Mesendoderm (in vitro differentiated cells): ENCODE results near the gene JAZF1.

ENCODE experiments used
- DNase-seq: peaks from one replicate; pipeline ENCODE4 v3.0.0; 2013
- H2AK5ac ChIP-seq: 2 replicates; pipeline ENCODE4 v1.6.1; 2013; ENCODE audit warnings: low read length, inconsistent platforms
- H2BK120ac ChIP-seq: 2 replicates; pipeline ENCODE4 v1.6.1; 2013; ENCODE audit warnings: low read depth, mild to moderate bottlenecking, low read length, moderate library complexity, mixed read lengths
- H2BK15ac ChIP-seq: replicated peaks from 2 replicates; pipeline ENCODE4 v1.6.1; 2013; ENCODE audit warnings: low read depth, mild to moderate bottlenecking, moderate library complexity
- H2BK5ac ChIP-seq: 2 replicates; pipeline ENCODE4 v1.6.1; 2013; ENCODE audit warnings: low read length, inconsistent platforms
- H3K18ac ChIP-seq: 2 replicates; pipeline ENCODE4 v1.6.1; 2013; ENCODE audit warnings: mild to moderate bottlenecking, low read length, mixed read lengths
- H3K23ac ChIP-seq: one replicate; pipeline ENCODE4 v1.6.1; 2013; ENCODE audit warnings: low read length
- H3K27ac ChIP-seq: 2 replicates; pipeline ENCODE4 v1.5.1; 2013; ENCODE audit warnings: low read depth, mild to moderate bottlenecking, inconsistent platforms, low read length, moderate library complexity
- H3K27me3 ChIP-seq: 2 replicates; pipeline ENCODE4 v1.6.1; 2013; ENCODE audit warnings: low read length, control low read depth, mild to moderate bottlenecking, inconsistent platforms; ENCODE audit not compliant: insufficient read depth, poor library complexity
- H3K36me3 ChIP-seq: 2 replicates; pipeline ENCODE4 v1.6.1; 2013; ENCODE audit warnings: low read length, inconsistent platforms; ENCODE audit not compliant: control insufficient read depth, insufficient read depth
- H3K4ac ChIP-seq: one replicate; pipeline ENCODE4 v1.6.1; 2013; ENCODE audit warnings: low read depth, mild to moderate bottlenecking, low read length, moderate library complexity
- H3K4me1 ChIP-seq: 2 replicates; pipeline ENCODE4 v1.6.1; 2013; ENCODE audit warnings: low read depth, low read length, inconsistent platforms; ENCODE audit not compliant: control insufficient read depth
- H3K4me2 ChIP-seq: 2 replicates; pipeline ENCODE4 v1.6.1; 2013; ENCODE audit warnings: low read length
- H3K4me3 ChIP-seq: 2 replicates; pipeline ENCODE4 v1.5.1; 2013; ENCODE audit warnings: mild to moderate bottlenecking, low read length
- H3K56ac ChIP-seq: one replicate; pipeline ENCODE4 v1.6.1; 2013; ENCODE audit warnings: low read length
- H3K79me1 ChIP-seq: 2 replicates; pipeline ENCODE4 v1.6.1; 2013; ENCODE audit warnings: low read length, inconsistent platforms
- H3K79me2 ChIP-seq: 2 replicates; pipeline ENCODE4 v1.6.1; 2013; ENCODE audit warnings: mild to moderate bottlenecking, low read length; ENCODE audit not compliant: control insufficient read depth, insufficient read depth
- H3K9ac ChIP-seq: 2 replicates; pipeline ENCODE4 v1.6.1; 2013; ENCODE audit warnings: low read length, inconsistent platforms
- H4K5ac ChIP-seq: one replicate; pipeline ENCODE4 v1.6.1; 2013; ENCODE audit warnings: low read length
- H4K8ac ChIP-seq: one replicate; pipeline ENCODE4 v1.6.1; 2013; ENCODE audit warnings: low read depth, mild to moderate bottlenecking, control low read depth, low read length, moderate library complexity
- WGBS: extraction: QIAGEN DNeasy Blood & Tissue Kit; methylation state at CpG from one replicate; pipeline ENCODE4 v1.1.7; 2013; ENCODE audit warnings: low lambda C conversion rate, missing lambda C conversion rate; ENCODE audit not compliant: insufficient coverage; ENCODE audit errors: extremely low coverage; 5-methylcytosine and 5-hydroxymethylcytosine counted together

The JAZF1 gene

GRCh38 chr7:28191184-28191583, 10.6 kb upstream of the JAZF1 start:
- WGBS, result no CpG with 5 or more reads among the region's 2 CpGs
- no peaks in the 10 kb centered on the region for H3K79me1 ChIP-seq

DNA sequence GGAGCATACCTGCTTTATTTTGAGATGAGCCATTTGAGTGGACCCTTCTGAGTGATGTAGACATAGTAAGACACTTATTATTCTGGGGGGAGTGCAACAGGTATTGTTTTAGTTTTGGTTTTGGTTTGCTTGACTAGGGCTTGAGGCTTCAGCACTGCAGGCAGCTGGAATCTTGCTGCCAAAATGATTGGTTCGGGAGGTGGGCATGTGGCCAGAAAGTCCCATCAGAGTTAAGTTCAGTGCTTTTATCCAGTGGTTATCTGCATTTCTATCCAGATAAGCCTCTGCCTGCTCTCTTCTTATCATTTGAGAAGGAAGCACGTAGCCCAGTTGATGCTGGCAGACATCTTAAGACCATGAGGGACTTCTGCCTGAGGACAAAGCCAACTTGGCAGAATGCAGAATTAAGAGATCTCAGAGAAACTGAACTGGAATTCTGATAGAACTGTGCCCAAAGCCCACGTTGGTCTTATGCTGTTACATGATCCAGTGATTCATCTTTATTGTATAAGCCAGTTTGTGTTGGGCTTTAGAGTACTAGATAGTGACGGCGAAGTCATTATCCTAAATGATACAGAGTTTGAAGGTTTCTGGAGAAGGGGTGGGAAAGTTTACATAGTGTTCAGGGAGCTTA, 9.6 kb upstream of the JAZF1 start:
- H2AK5ac ChIP-seq, result no peak overlapping the region
- H3K23ac ChIP-seq, result no peak overlapping the region
- no peak overlapping the region for H3K9ac ChIP-seq
- H3K4me2 ChIP-seq, result no peak overlapping the region
- DNase-seq, result peak; percentile 79
- no peak overlapping the region for H2BK15ac ChIP-seq
- H2BK5ac ChIP-seq, result no peak overlapping the region
- H4K5ac ChIP-seq, result no peak overlapping the region
- peaks cover 3% of the 10 kb centered on the region for H3K4me1 ChIP-seq
- H3K79me2 ChIP-seq, result no peaks in the 10 kb centered on the region
- no peaks in the 10 kb centered on the region for H3K27me3 ChIP-seq
- H3K4me3 ChIP-seq, result no peak overlapping the region
- no peaks in the 10 kb centered on the region for H3K36me3 ChIP-seq
- no CpG with 5 or more reads among the region's 5 CpGs for WGBS
- no peak overlapping the region for H3K56ac ChIP-seq
- no peaks in the 10 kb centered on the region for H3K79me1 ChIP-seq
- peak overlapping the region; percentile 48 for H3K4ac ChIP-seq
- no peak overlapping the region for H3K18ac ChIP-seq
- H3K27ac ChIP-seq, result no peak overlapping the region
- H4K8ac ChIP-seq, result no peak overlapping the region
- H2BK120ac ChIP-seq, result no peak overlapping the region

More at GRCh38 chr7:28191184-28191583, 10.6 kb upstream of the JAZF1 start:
- Histone ChIP-seq H3K36me3 (no peaks in the 10 kb centered on the region), H3K4me2 (no peak overlapping the region), H3K4me3 (no peak overlapping the region), H2BK120ac (no peak overlapping the region), H3K27me3 (no peaks in the 10 kb centered on the region), H4K5ac (no peak overlapping the region), H3K79me2 (no peaks in the 10 kb centered on the region), H2BK15ac (no peak overlapping the region), H3K4ac (no peak overlapping the region), H3K23ac (no peak overlapping the region), H3K18ac (no peak overlapping the region), H3K9ac (no peak overlapping the region), H3K4me1 (peaks cover 5% of the 10 kb centered on the region), H3K27ac (no peak overlapping the region), H4K8ac (no peak overlapping the region), H2AK5ac (no peak overlapping the region), H3K56ac (no peak overlapping the region), H2BK5ac (no peak overlapping the region)
- DNase-seq, result no peak

- H3K4ac ChIP-seq, result no peak overlapping the region
- H3K27me3 ChIP-seq, result no peaks in the 10 kb centered on the region
- no peaks in the 10 kb centered on the region for H3K79me1 ChIP-seq
- no peaks in the 10 kb centered on the region for H3K36me3 ChIP-seq
- H4K5ac ChIP-seq, result no peak overlapping the region
- no peak overlapping the region for H3K27ac ChIP-seq
- H3K4me1 ChIP-seq, result peaks cover 3% of the 10 kb centered on the region
- H3K4me3 ChIP-seq, result no peak overlapping the region
- no peak overlapping the region for H4K8ac ChIP-seq
- H2BK120ac ChIP-seq, result no peak overlapping the region
- no peak overlapping the region for H2AK5ac ChIP-seq
- no peak overlapping the region for H3K56ac ChIP-seq
- no peak overlapping the region for H3K18ac ChIP-seq
- H3K23ac ChIP-seq, result no peak overlapping the region
- no peak overlapping the region for H3K4me2 ChIP-seq
- no peak overlapping the region for H2BK15ac ChIP-seq
- H2BK5ac ChIP-seq, result no peak overlapping the region
- H3K9ac ChIP-seq, result no peak overlapping the region
- no peak for DNase-seq
- WGBS, result no CpG with 5 or more reads among the region's 7 CpGs
- H3K79me2 ChIP-seq, result no peaks in the 10 kb centered on the region
These were observed 6.4 kb upstream of the JAZF1 start for GRCh38 chr7:28187012-28187411.

DNA sequence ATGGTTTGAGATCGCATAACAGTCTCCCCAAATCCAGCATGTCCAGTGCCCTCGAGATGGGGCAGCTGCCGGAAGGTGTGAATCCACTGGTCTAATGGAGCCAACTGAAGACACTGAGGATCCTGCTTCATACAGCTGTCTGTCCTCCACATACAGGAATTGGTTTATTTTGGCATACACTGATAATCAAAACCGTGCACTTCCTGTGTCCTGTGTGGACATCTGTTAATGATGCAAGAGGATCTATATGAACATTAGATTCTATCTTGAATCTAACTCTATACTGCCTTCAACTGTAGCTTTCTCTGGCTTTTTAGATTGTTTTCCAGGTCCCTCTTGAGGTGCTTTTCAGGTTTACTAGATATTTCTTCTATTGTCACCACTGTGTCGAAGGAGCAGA, 3.0 kb upstream of the JAZF1 start:
- Histone ChIP-seq H3K4me2 (no peak overlapping the region), H2BK120ac (no peak overlapping the region), H3K4ac (no peak overlapping the region), H3K56ac (no peak overlapping the region), H2BK15ac (no peak overlapping the region), H3K18ac (no peak overlapping the region), H2AK5ac (no peak overlapping the region), H3K23ac (no peak overlapping the region), H3K27me3 (no peaks in the 10 kb centered on the region), H3K79me1 (no peaks in the 10 kb centered on the region), H4K5ac (no peak overlapping the region), H3K4me3 (no peak overlapping the region), H2BK5ac (no peak overlapping the region), H3K4me1 (no peaks in the 10 kb centered on the region), H3K27ac (no peak overlapping the region), H3K36me3 (no peaks in the 10 kb centered on the region), H4K8ac (no peak overlapping the region), H3K79me2 (no peaks in the 10 kb centered on the region), H3K9ac (no peak overlapping the region)
- no peak for DNase-seq
- WGBS, result no CpG with 5 or more reads among the region's 5 CpGs

DNA sequence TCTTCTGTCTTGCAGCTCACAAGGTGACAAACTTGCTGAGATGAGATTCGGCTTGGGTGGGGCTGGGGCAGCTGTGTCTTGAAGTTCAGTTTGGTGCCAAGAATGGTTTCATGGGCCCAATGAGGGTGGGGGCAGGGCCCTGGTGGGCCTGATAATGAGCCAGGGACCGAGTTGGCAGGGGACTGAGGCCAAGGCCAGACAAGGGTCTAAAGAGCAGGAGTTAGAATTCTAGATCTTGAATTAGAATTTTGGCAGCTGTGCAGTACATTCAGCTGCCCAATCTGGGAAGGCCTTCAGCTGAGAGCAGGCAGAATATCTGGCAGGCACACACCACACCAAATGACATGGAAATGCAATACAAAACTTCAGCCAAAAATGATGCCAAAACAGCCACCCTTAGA, 1.5 kb upstream of the JAZF1 start:
- WGBS, result no CpG with 5 or more reads among the region's 2 CpGs
- Histone ChIP-seq H3K4ac (no peak overlapping the region), H2BK5ac (no peak overlapping the region), H3K9ac (no peak overlapping the region), H3K23ac (no peak overlapping the region), H3K4me1 (no peaks in the 10 kb centered on the region), H3K27ac (no peak overlapping the region), H4K8ac (no peak overlapping the region), H2BK120ac (no peak overlapping the region), H3K27me3 (no peaks in the 10 kb centered on the region), H2BK15ac (no peak overlapping the region), H3K56ac (no peak overlapping the region), H3K79me1 (no peaks in the 10 kb centered on the region), H3K79me2 (no peaks in the 10 kb centered on the region), H2AK5ac (no peak overlapping the region), H3K4me3 (no peak overlapping the region), H3K4me2 (no peak overlapping the region), H4K5ac (no peak overlapping the region), H3K36me3 (no peaks in the 10 kb centered on the region), H3K18ac (no peak overlapping the region)
- no peak for DNase-seq

GRCh38 chr7:28181416-28181815, 821 bp upstream of the JAZF1 start:
- Histone ChIP-seq H3K27ac (no peak overlapping the region), H3K23ac (no peak overlapping the region), H2BK5ac (no peak overlapping the region), H2BK120ac (no peak overlapping the region), H3K79me1 (no peaks in the 10 kb centered on the region), H3K79me2 (no peaks in the 10 kb centered on the region), H3K36me3 (no peaks in the 10 kb centered on the region), H3K4ac (no peak overlapping the region), H2AK5ac (no peak overlapping the region), H3K27me3 (no peaks in the 10 kb centered on the region), H3K4me2 (no peak overlapping the region), H3K4me3 (no peak overlapping the region), H3K9ac (no peak overlapping the region), H4K8ac (no peak overlapping the region), H4K5ac (no peak overlapping the region), H3K56ac (no peak overlapping the region), H3K18ac (no peak overlapping the region), H3K4me1 (no peaks in the 10 kb centered on the region), H2BK15ac (no peak overlapping the region)
- no peak for DNase-seq
- no CpG with 5 or more reads among the region's 5 CpGs for WGBS
